Glutamatergic neuron (in vitro differentiated cells): ENCODE results near the gene OR2T10. TPM values are rescaled to one million over a fixed set of nuclear protein-coding genes. Genes with fewer than 3 reads are reported as not detected.
"Not testable (repeated sequence)": the region's sequence is repeated elsewhere in the genome, so short reads cannot be mapped to it uniquely, and the experiment has no call there.

Experiments
- DNase-seq: peaks from one replicate; pipeline ENCODE4 v3.0.0; 2022
- H3K27ac Mint-ChIP-seq: one replicate; pipeline ENCODE4 v1.8.0; 2020; ENCODE audit warnings: mild to moderate bottlenecking, mixed read lengths, inconsistent platforms; ENCODE audit not compliant: unreplicated experiment
- H3K27me3 Mint-ChIP-seq: one replicate; pipeline ENCODE4 v1.8.0; 2020; ENCODE audit warnings: mild to moderate bottlenecking, moderate library complexity, mixed read lengths, inconsistent platforms; ENCODE audit not compliant: unreplicated experiment
- H3K36me3 Mint-ChIP-seq: one replicate; pipeline ENCODE4 v1.8.0; 2020; ENCODE audit warnings: mild to moderate bottlenecking, mixed read lengths, inconsistent platforms; ENCODE audit not compliant: unreplicated experiment
- H3K4me1 Mint-ChIP-seq: one replicate; pipeline ENCODE4 v1.8.0; 2020; ENCODE audit warnings: mild to moderate bottlenecking, low read depth, mixed read lengths, inconsistent platforms; ENCODE audit not compliant: unreplicated experiment
- H3K4me3 Mint-ChIP-seq: one replicate; pipeline ENCODE4 v1.8.0; 2020; ENCODE audit warnings: mild to moderate bottlenecking, mixed read lengths, inconsistent platforms; ENCODE audit not compliant: unreplicated experiment
- H3K9me3 Mint-ChIP-seq: one replicate; pipeline ENCODE4 v1.8.0; 2020; ENCODE audit warnings: mild to moderate bottlenecking, moderate library complexity, mixed read lengths, inconsistent platforms; ENCODE audit not compliant: unreplicated experiment
- total RNA-seq: library from RNA; stranded (reverse); fragmentation: NEBNext Ultra II Directional; extraction: Animal tissue kit (Norgen Biotek cat#: 25700); gene quantifications from one replicate; pipeline ENCODE4 v1.2.1, GENCODE V29; 2021; ENCODE audit not compliant: unreplicated experiment
- TF ChIP-seq, protein P1 (sequence below): fragments of 200-600 bp; sonication (generic); IDR thresholded peaks from one replicate; pipeline ENCODE4 v1.5.0; 2021; ENCODE audit not compliant: partially characterized antibody, unreplicated experiment

The OR2T10 gene
- total RNA-seq, 1 donor from 2014 or later: not detected

DNA sequence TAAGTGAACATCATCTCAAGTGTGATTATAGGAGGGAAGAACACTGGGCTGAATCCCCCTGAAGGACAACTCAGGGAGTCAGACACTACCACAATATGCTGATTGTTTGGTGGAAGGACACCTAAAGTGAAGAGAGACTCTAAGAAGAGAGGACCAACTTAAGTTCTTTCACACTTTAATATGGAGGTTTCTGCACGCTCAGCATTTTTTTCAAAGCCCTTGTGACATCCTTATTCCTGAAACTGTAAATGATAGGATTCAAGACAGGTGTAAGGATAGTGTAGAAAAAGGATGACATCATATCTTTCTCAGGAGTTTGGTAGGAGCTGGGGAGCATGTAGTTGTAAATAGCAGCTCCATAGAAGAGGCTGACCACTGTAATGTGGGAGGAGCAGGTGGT, 4.8 kb downstream of the OR2T10 start:
- Mint-ChIP-seq H3K4me3 (no peak overlapping the region), H3K36me3 (no peaks in the 10 kb centered on the region), H3K27me3 (no peaks in the 10 kb centered on the region), H3K27ac (no peak overlapping the region), H3K9me3 (peaks cover 10% of the 10 kb centered on the region), H3K4me1 (no peaks in the 10 kb centered on the region)
- DNase-seq: no peak
- TF ChIP-seq, protein P1, sequence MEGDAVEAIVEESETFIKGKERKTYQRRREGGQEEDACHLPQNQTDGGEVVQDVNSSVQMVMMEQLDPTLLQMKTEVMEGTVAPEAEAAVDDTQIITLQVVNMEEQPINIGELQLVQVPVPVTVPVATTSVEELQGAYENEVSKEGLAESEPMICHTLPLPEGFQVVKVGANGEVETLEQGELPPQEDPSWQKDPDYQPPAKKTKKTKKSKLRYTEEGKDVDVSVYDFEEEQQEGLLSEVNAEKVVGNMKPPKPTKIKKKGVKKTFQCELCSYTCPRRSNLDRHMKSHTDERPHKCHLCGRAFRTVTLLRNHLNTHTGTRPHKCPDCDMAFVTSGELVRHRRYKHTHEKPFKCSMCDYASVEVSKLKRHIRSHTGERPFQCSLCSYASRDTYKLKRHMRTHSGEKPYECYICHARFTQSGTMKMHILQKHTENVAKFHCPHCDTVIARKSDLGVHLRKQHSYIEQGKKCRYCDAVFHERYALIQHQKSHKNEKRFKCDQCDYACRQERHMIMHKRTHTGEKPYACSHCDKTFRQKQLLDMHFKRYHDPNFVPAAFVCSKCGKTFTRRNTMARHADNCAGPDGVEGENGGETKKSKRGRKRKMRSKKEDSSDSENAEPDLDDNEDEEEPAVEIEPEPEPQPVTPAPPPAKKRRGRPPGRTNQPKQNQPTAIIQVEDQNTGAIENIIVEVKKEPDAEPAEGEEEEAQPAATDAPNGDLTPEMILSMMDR: no peak

GRCh38 chr1:248590055-248590454, 7.4 kb downstream of the OR2T10 start:
- Mint-ChIP-seq H3K36me3 (no peaks in the 10 kb centered on the region), H3K27me3 (no peaks in the 10 kb centered on the region), H3K9me3 (peaks cover 12% of the 10 kb centered on the region), H3K4me1 (no peaks in the 10 kb centered on the region), H3K4me3 (no peak overlapping the region), H3K27ac (no peak overlapping the region)
- DNase-seq: no peak
- TF ChIP-seq, protein P1: no peak

DNA sequence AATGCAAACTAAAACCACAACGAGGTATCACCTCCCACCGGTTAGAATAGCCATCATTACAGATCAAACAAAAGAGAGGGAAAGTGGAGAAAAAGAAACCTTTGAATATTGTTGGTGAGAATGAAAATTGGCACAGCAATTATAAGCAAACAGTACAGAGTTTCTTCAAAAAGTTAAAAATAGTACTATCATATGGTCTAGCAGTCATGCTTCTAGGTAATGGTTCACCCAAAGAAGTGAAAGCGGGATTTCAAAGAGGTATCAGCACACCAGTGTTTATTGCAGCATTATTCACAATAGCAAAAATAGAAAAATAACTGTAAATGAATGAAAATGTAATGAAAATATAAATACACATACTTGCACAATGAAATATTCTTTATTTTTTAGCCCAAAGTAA, 8.2 kb downstream of the OR2T10 start:
- no peak overlapping the region for H3K27ac Mint-ChIP-seq
- peaks cover 12% of the 10 kb centered on the region for H3K9me3 Mint-ChIP-seq
- no peak overlapping the region for H3K4me3 Mint-ChIP-seq
- H3K4me1 Mint-ChIP-seq: no peaks in the 10 kb centered on the region
- H3K27me3 Mint-ChIP-seq: peaks cover 2% of the 10 kb centered on the region
- peaks cover 3% of the 10 kb centered on the region for H3K36me3 Mint-ChIP-seq
- no peak for DNase-seq
- TF ChIP-seq, protein P1: no peak

GRCh38 chr1:248585266-248585665, 12.2 kb downstream of the OR2T10 start:
- H3K9me3 Mint-ChIP-seq: peaks cover 5% of the 10 kb centered on the region

DNA sequence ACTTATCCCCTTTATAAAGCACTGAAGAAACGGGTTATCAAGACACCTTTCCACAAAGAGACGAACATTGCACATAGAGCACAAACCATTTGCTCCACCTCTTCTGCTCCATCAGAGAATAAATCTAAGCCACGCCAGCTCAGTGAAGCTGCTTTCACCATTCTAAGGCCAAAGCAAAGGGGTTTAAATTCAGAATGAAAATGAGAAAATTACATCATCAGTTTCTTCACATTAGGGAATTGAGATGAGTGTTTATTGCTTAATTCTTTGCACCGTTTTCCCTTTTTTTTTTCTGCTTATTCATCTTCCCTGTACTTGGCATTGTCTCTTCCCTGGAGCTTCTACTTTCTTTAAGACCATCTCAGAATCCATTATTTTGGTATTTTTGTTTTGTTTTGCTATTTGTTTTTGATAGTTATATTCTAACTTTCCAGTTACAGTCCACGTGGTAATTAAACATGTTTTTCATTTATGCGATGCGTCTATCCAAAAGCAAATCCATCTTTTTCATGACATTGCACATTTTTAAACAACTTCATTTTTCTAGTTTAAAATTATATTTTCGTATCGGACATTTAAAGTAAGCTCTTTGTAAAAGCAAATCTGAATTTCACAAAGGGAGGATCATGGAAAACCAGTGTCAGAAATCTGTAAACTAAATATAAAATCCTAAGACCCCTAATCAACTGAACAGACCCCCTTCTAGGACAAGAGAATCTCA, 21.1 kb downstream of the OR2T10 start:
- no peak for DNase-seq
- Mint-ChIP-seq H3K27ac (no peak overlapping the region), H3K36me3 (no peaks in the 10 kb centered on the region), H3K4me1 (no peaks in the 10 kb centered on the region), H3K4me3 (no peak overlapping the region), H3K27me3 (no peaks in the 10 kb centered on the region), H3K9me3 (peaks cover 10% of the 10 kb centered on the region)
- TF ChIP-seq, protein P1: no peak

More at GRCh38 chr1:248585266-248585665, 12.2 kb downstream of the OR2T10 start:
- H3K36me3 Mint-ChIP-seq: peaks cover 5% of the 10 kb centered on the region
- H3K27ac Mint-ChIP-seq: no peak overlapping the region
- DNase-seq: no peak
- no peaks in the 10 kb centered on the region for H3K4me1 Mint-ChIP-seq
- no peak overlapping the region for H3K4me3 Mint-ChIP-seq
- TF ChIP-seq, protein P1: no peak
- peaks cover 2% of the 10 kb centered on the region for H3K27me3 Mint-ChIP-seq

DNA sequence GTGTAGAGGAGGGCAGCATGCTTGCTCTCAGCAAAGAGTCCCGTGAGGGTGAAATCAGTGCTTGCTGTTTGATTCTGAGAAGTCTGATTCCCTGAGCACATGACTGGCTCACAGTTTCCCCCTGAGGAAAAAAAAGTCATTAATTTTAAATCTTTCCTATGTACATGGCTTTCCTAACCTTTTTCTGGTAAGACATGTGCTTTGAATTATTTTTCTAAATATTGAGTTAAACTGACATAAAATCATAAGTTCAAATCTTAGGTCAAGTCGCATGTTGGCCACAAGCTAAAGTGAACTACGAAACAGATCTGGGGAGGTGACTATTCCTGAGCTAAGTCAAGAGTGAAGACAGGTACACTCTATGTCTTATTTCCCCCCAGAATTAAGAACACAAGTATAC, 22.8 kb downstream of the OR2T10 start, which contains the start of gene OR2T34:
Gene OR2T34 (minus strand): TSS at position 101 of the 400 bp plus-strand sequence. CDS start 0 bp downstream, at position 101.
- H3K4me3 Mint-ChIP-seq, H3K27me3 Mint-ChIP-seq, H3K36me3 Mint-ChIP-seq, H3K4me1 Mint-ChIP-seq, DNase-seq, H3K27ac Mint-ChIP-seq: not testable (repeated sequence)
- H3K9me3 Mint-ChIP-seq: peaks cover 10% of the 10 kb centered on the region

- not testable (repeated sequence) for H3K27ac Mint-ChIP-seq, DNase-seq, H3K27me3 Mint-ChIP-seq, H3K4me1 Mint-ChIP-seq, H3K4me3 Mint-ChIP-seq, H3K36me3 Mint-ChIP-seq, H3K9me3 Mint-ChIP-seq
Measured at GRCh38 chr1:248573856-248574255, 23.6 kb downstream of the OR2T10 start.
